ENCODE results near the gene RBPMS2.
"Not testable (repeated sequence)": the region's sequence is repeated elsewhere in the genome, so short reads cannot be mapped to it uniquely, and the experiment has no call there.

The RBPMS2 gene

GRCh38 chr15:64775551-64776401, at the start of gene RBPMS2:
RBPMS2 (minus strand) TSS chr15:64775589; CDS start chr15:64775319, 270 bp downstream.
- peak; percentile 59 for DNase-seq

- DNase-seq: no peak
Measured at GRCh38 chr15:64824929-64825430, 49.6 kb upstream of the RBPMS2 start.

GRCh38 chr15:64816452-64816851, 41.1 kb upstream of the RBPMS2 start:
- DNase-seq: no peak

- not testable (repeated sequence) for DNase-seq
Measured at GRCh38 chr15:64814965-64815364, 39.6 kb upstream of the RBPMS2 start.

- not testable (repeated sequence) for DNase-seq
Measured at GRCh38 chr15:64814283-64814682, 38.9 kb upstream of the RBPMS2 start.

- DNase-seq: no peak
Measured at GRCh38 chr15:64813075-64813474, 37.7 kb upstream of the RBPMS2 start.

- peak; percentile 66 for DNase-seq
Measured at GRCh38 chr15:64810497-64811326, 35.3 kb upstream of the RBPMS2 start.

GRCh38 chr15:64809649-64810496, 34.5 kb upstream of the RBPMS2 start:
- peak; percentile 95 for DNase-seq

- DNase-seq: no peak
Measured at GRCh38 chr15:64808785-64809453, 33.5 kb upstream of the RBPMS2 start.

GRCh38 chr15:64807751-64808222, 32.4 kb upstream of the RBPMS2 start:
- no peak for DNase-seq

GRCh38 chr15:64807051-64807749, 31.8 kb upstream of the RBPMS2 start:
- no peak for DNase-seq

- no peak for DNase-seq
Measured at GRCh38 chr15:64806509-64806908, 31.1 kb upstream of the RBPMS2 start.

- DNase-seq: no peak
Measured at GRCh38 chr15:64804619-64805018, 29.2 kb upstream of the RBPMS2 start.

GRCh38 chr15:64803526-64803925, 28.1 kb upstream of the RBPMS2 start:
- DNase-seq: no peak

GRCh38 chr15:64800476-64800875, 25.1 kb upstream of the RBPMS2 start:
- DNase-seq: no peak

- not testable (repeated sequence) for DNase-seq
Measured at GRCh38 chr15:64798905-64799304, 23.5 kb upstream of the RBPMS2 start.

- not testable (repeated sequence) for DNase-seq
Measured at GRCh38 chr15:64795921-64796320, 20.5 kb upstream of the RBPMS2 start.

GRCh38 chr15:64795299-64795698, 19.9 kb upstream of the RBPMS2 start:
- not testable (repeated sequence) for DNase-seq

- no peak for DNase-seq
Measured at GRCh38 chr15:64792282-64792681, 16.9 kb upstream of the RBPMS2 start.

GRCh38 chr15:64791401-64791800, 16.0 kb upstream of the RBPMS2 start:
- no peak for DNase-seq

GRCh38 chr15:64783796-64784195, 8.4 kb upstream of the RBPMS2 start:
- no peak for DNase-seq
